Pancreas (tissue), 10 donors: ENCODE results near the gene LRRC14B. TPM values are rescaled to one million over a fixed set of nuclear protein-coding genes. Genes with fewer than 3 reads are reported as not detected.
A peak's percentile ranks its signal among the peaks of the same experiment; 100 is the strongest.

Experiments used
- ATAC-seq, 4 donors: fragments of 200-7000 bp; cut with Tn5 transposase; one replicate each; pipeline versions ENCODE4 v1.8.0 to v1.9.1; 2020; ENCODE audit warnings: mild to moderate bottlenecking in 4 of 4, moderate library complexity in 4 of 4
- DNase-seq, 6 donors: peaks; one replicate each; pipeline ENCODE4 v3.0.0-alpha.2; 2020
- FAIRE-seq: peaks from 2 replicates; lab custom pipeline; 2012; peaks lifted over from hg19 to GRCh38; lab: Jason Lieb, UNC
- H3K27ac ChIP-seq, 4 donors: fragments of 200-600 bp; sonication (generic); 1 replicate in 3 of 4; 2 replicates in 1 of 4; pipeline versions ENCODE4 v1.5.0 to v1.8.0; 2020
- H3K27me3 ChIP-seq, 4 donors: fragments of 200-600 bp; one replicate each; pipeline ENCODE4 v1.8.0; 2021
- H3K36me3 ChIP-seq, 3 donors: fragments of 200-600 bp; sonication (generic) in 1 of 3; one replicate each; pipeline versions ENCODE4 v1.5.0 to v1.8.0; 2020 to 2021
- H3K4me1 ChIP-seq, 3 donors: fragments of 200-600 bp; one replicate each; pipeline ENCODE4 v1.8.0; 2021
- H3K4me3 ChIP-seq, 4 donors: fragments of 200-600 bp; sonication (generic) in 2 of 4; one replicate each; pipeline versions ENCODE4 v1.5.0 to v1.8.0; 2020 to 2021
- H3K9me3 ChIP-seq, 4 donors: fragments of 200-600 bp; one replicate each; pipeline ENCODE4 v1.8.0; 2021
- CTCF ChIP-seq, 4 donors: fragments of 200-600 bp; sonication (generic) in 3 of 4; IDR thresholded peaks; one replicate each; pipeline versions ENCODE4 v1.5.0 to v1.8.0; 2021; ENCODE audit warnings: antibody characterized with exemption in 4 of 4
- WGBS, 2 donors: extraction: QIAGEN DNeasy Blood & Tissue Kit; methylation state at CpG; one replicate each; pipeline ENCODE4 v1.1.7; 2013; 5-methylcytosine and 5-hydroxymethylcytosine counted together
- intact Hi-C, 3 donors: fragments of 100-400 bp; cut with DNase I; formaldehyde crosslinking; loops; one replicate each; pipeline versions ENCODE4 v1.11.1 to v1.14.2; 2022
- polyA plus RNA-seq, 2 donors: library from polyadenylated mRNA; stranded (reverse); fragments of 200-250 nt; gene quantifications; one replicate each; pipeline ENCODE4 v1.2.3, GENCODE V29; 2013
- total RNA-seq, 6 donors: library from RNA; stranded (reverse); fragmentation: NEBNext Ultra II Directional in 4 of 6; extraction: Animal tissue kit (Norgen Biotek cat#: 25700) in 4 of 6; gene quantifications; one replicate each; pipeline versions ENCODE4 v1.2.1 to v1.2.4, GENCODE V29; 2021 to 2023
- donor health status: healthy with polysubstance abuse.
- donor health status: DM: no; HTN: no; CAD: no; lungs with moderate emphysema.
- donor health status: DM: no; HTN: no; CAD: no.
- donor health status: control.
- donor health status: control.
- donor health status: Bipolar disorder and iron deficiency.
- donor health status: DM: yes; HTN: yes; CAD: no.
- donor health status: DM: no; HTN: no; CAD: no.
- donor health status: DM: no; HTN: no; CAD: no.
- donor health status: DM: yes; HTN: yes; CAD: no.

Gene LRRC14B
- total and polyA plus RNA-seq, 8 donors: not detected

GRCh38 chr5:176296-176823 lies 14.9 kb upstream of the LRRC14B start:
- no peaks in the 10 kb centered on the region for H3K36me3 ChIP-seq

GRCh38 chr5:178110-178509 lies 13.2 kb upstream of the LRRC14B start:
- H3K4me3 ChIP-seq: no peak overlapping the region
- ATAC-seq: no peak
- DNase-seq: no peak
- H3K4me1 ChIP-seq: no peaks in the 10 kb centered on the region
- H3K9me3 ChIP-seq: no peaks in the 10 kb centered on the region
- H3K27ac ChIP-seq: no peak overlapping the region
- no peak for FAIRE-seq
- intact Hi-C loops: no loop called here
- H3K27me3 ChIP-seq: no peaks in the 10 kb centered on the region
- no peaks in the 10 kb centered on the region for H3K36me3 ChIP-seq
- 48 to 66% methylated on average over 5 of the region's 5 CpGs for WGBS, 2 donors
- TF ChIP-seq CTCF (IDR thresholded peaks at IDR 0.05): no peak

More at GRCh38 chr5:176296-176823, 14.9 kb upstream of the LRRC14B start:
- TF ChIP-seq CTCF (IDR thresholded peaks at IDR 0.05): no peak
- H3K4me3 ChIP-seq: no peak overlapping the region
- DNase-seq (peak in 1 of 6 donors; percentile 18), ATAC-seq (no peak), FAIRE-seq (no peak)
- H3K4me1 ChIP-seq: no peaks in the 10 kb centered on the region
- H3K27me3 ChIP-seq: no peaks in the 10 kb centered on the region
- H3K27ac ChIP-seq: no peak overlapping the region
- WGBS, 2 donors: 74 to 77% methylated on average over 11 of the region's 11 CpGs
- no peaks in the 10 kb centered on the region for H3K9me3 ChIP-seq
- intact Hi-C loops: no loop called here

GRCh38 chr5:179401-179800 lies 11.9 kb upstream of the LRRC14B start:
- no peak for TF ChIP-seq CTCF (IDR thresholded peaks at IDR 0.05)
- FAIRE-seq: no peak
- DNase-seq: peak in 1 of 6 donors; percentile 19
- H3K36me3 ChIP-seq: no peaks in the 10 kb centered on the region
- 74 to 85% methylated on average over 7 to 9 of the region's 9 CpGs for WGBS, 2 donors
- H3K27me3 ChIP-seq: no peaks in the 10 kb centered on the region
- intact Hi-C loops: no loop called here
- no peak for ATAC-seq
- no peak overlapping the region for H3K27ac ChIP-seq
- no peaks in the 10 kb centered on the region for H3K4me1 ChIP-seq
- no peaks in the 10 kb centered on the region for H3K9me3 ChIP-seq
- H3K4me3 ChIP-seq: no peak overlapping the region

GRCh38 chr5:180286-180918 lies 10.9 kb upstream of the LRRC14B start:
- H3K9me3 ChIP-seq: no peaks in the 10 kb centered on the region
- 58 to 69% methylated on average over 13 of the region's 13 CpGs for WGBS, 2 donors
- DNase-seq (peak in 1 of 6 donors; percentile 14), FAIRE-seq (no peak), ATAC-seq (no peak)
- H3K4me1 ChIP-seq: no peaks in the 10 kb centered on the region
- no peaks in the 10 kb centered on the region for H3K27me3 ChIP-seq
- H3K27ac ChIP-seq: no peak overlapping the region
- H3K4me3 ChIP-seq: no peak overlapping the region
- no peak for TF ChIP-seq CTCF (IDR thresholded peaks at IDR 0.05)
- H3K36me3 ChIP-seq: no peaks in the 10 kb centered on the region
- intact Hi-C loops: no loop called here

GRCh38 chr5:181160-181559 lies 10.1 kb upstream of the LRRC14B start:
- DNase-seq: peak in 1 of 6 donors; percentile 23
- WGBS, 2 donors: 77 to 86% methylated on average over 9 of the region's 9 CpGs
- Histone ChIP-seq H3K9me3 (no peaks in the 10 kb centered on the region), H3K27me3 (no peaks in the 10 kb centered on the region), H3K27ac (no peak overlapping the region), H3K4me3 (no peak overlapping the region), H3K36me3 (no peaks in the 10 kb centered on the region), H3K4me1 (no peaks in the 10 kb centered on the region)
- no peak for FAIRE-seq
- no peak for TF ChIP-seq CTCF (IDR thresholded peaks at IDR 0.05)
- intact Hi-C loops: no loop called here
- no peak for ATAC-seq
